HG03520 (cell line): ENCODE results near the gene ARF3.

ENCODE experiments used
- ATAC-seq: cut with Tn5 transposase; IDR thresholded peaks from one replicate; pipeline ENCODE4 v1.9.1; 2021; ENCODE audit warnings: mild to moderate bottlenecking, moderate library complexity; ENCODE audit not compliant: unreplicated experiment

ARF3 gene

DNA sequence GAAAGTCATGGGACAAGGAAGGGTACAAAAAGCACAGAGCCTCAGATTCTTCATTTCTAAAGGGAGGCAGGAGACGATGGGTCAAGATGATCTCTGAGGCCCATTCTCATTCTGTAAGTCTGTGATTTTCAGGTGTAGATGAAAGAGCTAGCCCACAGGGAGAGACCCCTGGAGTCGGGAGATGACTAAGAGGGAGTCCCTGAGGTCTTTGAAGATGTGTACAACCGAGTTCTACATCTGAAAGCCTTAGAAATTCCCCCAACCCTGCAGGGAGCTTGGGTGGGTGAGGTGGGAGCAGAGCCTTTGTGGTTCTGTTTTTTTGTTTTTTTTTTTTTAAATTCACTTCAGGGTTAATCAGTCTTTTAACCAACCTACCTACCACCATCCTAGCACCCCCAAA lies 11.2 kb upstream of the ARF3 start:
- no peak for ATAC-seq

DNA sequence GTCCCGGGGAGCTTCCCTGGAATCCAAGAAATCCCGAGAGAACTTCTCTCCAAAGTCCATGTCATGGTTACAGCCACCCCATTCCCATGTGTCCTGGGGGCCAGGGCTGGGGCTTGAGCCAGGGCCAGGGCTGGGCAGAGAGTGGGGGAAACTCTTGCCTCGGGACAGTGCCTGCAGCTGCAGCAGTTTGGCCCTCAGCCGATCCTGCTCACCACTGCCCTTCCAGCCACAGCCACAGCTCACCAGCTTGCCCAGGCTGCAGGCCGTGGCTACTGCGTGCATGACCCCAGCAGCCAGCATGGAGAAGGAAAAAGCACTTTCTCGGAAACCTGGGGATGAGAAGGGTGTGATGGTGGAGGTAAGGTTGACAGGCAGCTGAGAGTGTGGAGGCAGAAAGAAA lies 10.7 kb upstream of the ARF3 start:
- no peak for ATAC-seq

DNA sequence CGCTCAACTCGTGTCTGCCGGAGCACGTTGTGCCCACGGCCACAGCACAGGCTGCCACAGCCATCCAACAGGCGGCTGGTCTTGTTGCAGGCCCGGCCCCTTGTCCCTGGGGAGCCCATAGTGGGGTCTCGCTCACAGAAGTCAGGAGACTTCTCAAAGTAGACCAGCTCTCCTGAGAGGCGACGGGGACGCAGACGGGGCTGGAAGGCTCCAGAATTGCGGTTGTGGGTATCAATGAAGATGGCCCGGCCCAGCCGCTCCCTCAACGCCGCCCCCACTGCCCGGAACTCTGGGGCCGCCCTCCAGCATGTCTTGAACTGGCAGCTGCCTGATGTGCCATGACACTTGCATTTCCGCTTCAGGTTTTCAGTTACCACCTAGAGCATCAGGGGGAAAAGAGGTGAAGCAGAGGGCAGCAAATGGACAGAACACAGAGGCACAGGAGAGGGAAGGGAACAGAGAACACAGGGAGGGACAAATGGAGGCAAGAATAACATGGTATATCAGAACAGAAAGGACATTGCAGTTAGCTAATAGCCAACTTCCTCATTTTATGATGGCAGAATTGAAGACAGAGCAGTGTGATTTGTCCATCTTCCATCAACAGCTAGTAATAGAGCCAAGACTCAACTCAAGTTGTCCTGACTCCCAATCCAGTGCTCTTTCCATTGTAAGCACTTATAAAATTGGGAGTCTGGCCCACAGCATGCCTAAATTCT lies 9.0 kb upstream of the ARF3 start:
- no peak for ATAC-seq

DNA sequence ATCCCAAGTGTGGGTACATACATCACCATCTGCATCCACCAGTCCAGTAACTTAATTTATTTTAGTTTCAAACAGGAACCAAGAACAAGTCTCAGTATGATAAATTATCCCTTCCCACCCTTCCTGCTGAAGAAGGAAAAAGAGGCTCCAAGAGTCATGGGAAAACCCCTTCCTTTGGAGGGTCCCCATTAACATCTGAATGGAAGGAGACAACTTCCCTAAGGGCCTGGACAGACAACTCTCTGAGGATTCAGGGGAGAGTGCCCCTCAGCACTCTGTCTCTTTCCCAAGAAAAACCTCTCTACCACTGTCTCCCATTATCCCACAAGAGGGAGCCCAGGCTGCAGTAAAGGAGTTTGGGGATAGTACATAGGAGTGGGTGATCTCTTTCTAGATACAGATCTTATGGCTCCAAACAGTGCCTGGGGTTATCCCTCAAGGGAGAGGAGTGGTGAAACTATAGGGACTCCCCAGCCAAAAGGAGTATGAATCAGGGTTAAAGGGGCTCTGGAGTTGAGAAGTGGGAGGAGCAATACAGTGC lies 8.1 kb upstream of the ARF3 start:
- no peak for ATAC-seq

DNA sequence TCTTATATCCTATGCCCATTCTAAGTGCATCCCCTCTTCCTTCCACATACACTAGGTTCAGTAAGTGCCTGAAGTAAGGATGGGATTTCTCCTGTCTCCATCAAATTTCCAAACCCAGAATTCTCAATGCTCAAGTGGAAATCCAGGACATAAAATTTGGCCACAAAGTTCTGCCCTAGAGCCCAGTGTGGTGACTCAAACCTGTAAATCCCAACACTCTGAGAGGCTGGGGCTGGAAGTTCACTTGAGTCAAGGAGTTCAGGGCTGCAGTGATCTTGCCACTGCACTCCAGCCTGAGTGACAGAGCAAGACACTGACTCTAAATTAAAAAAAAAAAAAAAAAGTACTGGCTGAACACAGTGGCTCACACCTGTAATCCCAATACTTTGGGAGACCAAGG lies 4.5 kb upstream of the ARF3 start:
- ATAC-seq: no peak

DNA sequence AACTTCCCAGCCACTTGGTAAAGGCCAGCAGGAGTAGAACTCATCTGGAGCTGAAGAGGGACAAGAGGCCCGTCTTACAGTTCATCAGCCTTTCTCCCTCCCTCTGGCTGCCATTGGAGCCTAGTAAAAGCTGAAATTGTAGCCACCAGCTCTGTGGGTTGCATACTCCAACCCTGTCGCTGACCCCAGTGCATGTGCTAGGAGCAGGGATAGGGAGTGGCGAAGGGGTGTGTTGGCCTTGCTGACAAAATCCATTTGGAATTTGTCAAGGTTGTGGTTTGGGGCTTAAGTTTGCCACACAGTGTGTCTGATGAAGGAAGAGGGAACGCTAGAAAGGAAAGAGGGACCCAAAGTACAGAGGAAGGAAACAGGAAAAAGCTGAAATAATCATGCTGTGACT lies 4.0 kb upstream of the ARF3 start:
- no peak for ATAC-seq

DNA sequence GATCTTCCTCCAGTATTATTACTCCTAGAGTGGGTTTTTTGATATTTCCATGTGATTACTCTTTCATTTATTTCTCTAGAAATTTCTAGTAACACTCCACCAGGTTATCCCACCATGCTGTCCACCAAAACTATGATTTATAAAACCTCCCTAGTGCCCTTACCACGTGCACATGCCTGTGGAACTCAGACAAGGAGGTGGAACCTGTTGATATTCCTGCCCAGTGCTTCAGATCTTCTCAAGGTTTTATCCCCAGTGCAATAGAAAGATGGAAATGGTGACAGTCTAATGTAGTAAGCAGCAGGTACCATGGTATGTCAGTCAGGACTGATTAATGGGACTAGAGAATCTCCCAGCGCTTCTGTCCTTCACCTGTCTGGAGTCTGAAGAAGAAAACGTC lies 3.5 kb upstream of the ARF3 start:
- ATAC-seq: no peak

DNA sequence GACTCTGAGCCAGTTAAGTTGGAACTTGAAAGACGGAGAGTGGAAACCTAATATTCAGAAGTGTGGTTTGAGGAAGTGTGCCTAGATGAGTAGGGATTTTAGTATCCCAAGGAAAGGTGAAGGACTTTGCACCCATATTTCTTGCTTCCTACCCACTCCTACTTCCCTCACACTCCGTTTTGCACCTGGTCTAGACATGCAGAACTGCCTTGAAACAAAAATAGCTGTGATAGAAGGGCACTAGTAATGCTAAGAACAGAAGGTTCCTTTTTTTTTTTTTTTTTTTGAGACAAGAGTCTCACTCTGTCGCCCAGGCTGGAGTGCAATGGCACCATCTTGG lies 732 bp upstream of the ARF3 start:
- ATAC-seq: no peak

DNA sequence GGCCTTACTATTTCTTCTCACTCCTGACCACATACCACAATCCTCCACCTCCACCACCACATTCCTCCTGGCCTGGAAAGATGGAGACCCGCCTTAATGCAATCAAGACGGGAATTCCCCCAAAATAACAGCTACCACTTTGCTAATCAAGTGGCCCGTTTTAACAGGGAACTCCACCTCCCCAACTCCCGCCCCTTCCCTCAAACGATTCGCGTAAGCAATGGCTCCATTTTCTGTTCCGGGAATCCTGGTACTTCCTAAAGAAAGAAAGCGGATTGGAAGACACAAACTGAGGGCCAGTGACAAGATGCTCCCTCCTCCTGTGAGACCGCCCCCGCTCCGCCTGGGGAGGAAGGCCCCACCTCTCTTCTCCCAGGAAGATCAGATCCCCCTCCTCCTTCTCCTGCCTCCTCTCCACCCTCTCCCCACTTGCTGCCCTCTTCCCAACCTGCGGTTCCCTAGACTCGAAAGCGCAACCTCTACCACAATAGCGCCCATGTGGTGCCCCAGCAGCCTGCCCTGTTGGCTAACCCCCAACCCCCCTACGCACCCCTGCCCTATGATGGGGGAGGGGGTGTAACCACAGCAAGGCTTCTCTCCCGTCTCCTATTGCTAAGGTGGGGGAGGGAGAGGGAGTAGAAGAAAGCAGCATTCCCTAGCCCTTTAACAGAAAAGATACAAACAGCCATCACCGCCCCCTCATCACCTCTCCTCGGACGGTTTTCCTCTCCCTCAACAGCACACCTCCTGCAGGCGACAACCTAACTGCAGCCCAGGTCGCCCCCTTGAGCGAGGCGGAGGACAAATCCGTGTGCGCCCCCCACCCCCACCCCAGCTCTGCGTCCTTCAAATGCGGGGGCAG lies 777 bp downstream of the ARF3 start:
- ATAC-seq: no peak

DNA sequence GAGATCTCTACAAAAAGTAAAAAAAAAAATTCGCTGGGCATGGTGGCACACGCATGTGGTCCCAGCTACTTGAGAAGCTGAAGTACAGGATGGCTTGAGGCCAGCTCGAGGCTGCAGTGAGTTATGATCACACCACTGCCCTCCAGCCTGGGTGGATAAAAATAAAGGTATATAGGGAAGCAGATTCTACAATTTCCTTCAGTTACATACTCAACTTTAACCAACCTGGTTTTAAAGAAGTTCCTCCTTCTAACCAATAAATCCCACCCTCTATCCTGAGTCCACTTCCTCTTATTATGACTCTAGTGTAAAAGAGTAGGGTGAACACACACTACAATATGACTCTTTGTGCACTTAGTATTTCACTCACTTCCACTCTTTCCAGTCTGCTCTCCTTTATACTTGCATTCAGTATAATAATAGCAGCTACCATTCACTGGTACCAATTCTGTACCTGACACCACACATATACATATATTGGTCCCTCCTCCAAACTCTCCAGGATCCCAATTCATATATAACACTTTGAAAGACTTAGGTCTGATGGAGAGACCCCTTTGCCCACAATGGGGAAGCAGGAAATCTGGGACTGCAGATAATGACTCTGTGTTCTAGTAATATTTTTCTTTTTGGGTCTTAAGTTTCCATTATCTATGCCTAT lies 2.3 kb downstream of the ARF3 start:
- ATAC-seq: no peak

DNA sequence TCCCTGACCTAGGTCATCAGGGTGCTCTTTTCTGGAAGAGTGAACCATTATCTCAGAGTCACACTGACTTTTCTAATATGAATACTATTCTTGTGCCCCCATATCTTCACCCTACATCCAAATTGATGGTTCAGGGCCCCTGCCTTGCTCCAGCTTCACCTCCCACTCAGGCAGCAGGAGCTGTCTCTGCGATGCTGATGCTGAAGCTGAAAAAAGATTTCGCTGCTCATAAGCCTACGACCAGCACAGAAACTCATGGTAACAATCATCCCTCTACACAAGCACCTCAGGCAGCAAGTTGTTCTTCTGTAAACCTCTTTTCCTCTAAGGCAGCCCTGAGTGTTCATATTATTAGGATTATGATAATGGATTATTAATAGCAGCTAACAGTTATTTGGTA lies 3.2 kb downstream of the ARF3 start:
- no peak for ATAC-seq

DNA sequence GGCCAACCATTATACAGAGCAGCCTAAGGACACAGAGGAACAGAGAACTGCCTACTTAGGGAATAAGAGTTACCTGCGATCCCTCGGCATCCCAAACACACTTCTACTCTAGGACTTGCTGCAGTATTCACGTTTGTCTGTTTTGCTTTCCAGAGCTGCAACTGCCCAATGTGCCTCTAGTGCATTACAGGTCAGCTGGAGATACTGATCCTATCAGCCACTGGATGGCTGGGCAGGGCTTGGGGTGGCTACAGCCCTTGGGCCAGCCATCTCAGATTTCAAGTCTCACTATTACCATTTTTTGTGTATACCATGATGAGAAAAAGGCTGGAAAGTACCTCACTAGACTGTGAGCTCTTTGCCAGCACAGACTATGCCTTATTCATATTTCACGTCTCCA lies 4.6 kb downstream of the ARF3 start:
- ATAC-seq: no peak

DNA sequence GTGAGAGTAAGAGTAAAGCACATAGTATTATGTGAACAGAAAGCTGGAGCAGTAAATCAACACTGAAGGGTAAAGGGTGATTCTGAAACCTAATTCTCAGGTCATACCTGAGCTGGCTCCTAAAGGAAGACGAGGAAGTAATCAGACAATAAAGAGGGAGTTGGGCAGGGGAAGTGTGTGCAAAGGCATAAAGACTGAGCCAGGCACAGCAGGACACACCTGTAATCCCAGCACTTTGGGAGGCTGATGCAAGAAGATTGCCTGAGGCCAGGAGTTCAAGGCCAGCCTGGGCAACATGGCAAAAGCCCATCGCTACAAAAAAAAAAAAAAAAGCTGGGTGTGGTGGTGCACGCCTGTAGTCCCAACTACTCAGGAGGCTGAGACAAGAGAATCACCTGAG lies 9.6 kb downstream of the ARF3 start:
- ATAC-seq: no peak

DNA sequence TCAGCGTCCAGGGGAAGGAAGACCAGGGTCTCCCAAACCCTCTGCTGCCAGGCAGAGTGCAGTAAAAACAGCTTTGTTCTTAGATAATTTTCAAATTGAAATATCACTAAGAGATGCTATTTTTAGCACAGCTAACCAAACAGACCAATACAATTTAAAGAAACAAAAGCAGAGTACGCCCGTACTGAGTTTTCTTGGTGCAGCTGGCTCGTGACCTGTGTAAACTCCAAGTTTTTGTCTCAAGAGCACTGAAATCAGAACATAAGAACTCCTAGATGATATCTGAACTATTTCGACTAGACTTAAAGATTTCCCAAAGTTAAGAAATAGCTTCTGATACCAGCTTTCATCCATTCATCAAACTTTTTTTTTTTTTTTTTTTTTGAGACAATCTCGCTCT lies 10.3 kb downstream of the ARF3 start:
- ATAC-seq: no peak

DNA sequence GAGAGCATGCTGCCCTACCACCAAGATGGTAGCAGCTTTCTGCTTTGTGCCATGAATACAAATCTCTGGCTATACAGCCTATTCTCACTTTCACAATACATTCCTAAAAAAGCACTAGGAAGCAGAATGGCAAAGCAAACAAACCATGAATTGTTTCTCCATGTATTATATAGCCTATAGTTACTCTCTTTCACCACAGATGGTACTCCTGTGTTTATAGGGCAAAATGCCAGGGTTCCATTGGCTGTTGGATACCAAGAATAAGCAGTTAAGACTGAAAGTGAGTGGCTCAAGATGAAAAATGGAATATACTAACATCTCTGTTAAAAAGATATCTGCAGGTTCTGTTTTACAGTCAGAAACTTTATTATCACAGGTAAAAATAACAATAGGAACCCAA lies 11.1 kb downstream of the ARF3 start:
- no peak for ATAC-seq

DNA sequence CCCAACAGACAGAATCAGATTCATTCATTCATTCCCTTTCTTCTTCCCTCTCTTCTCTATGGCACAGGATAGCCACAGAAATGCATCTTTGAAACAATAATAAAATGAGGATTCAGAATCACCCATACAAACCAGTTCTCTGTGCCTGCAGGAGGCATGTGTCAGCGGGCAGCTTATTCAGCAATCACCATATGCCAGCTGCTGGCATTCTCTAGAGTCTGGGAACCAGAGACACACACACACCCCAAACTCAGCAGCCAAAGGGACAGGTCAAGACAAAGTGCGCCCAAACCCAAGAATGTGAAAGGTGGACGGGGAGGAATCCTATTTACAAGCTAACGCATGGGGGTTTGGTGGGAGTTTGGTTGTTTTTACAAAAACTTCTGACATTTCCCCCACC lies 14.1 kb downstream of the ARF3 start:
- no peak for ATAC-seq

DNA sequence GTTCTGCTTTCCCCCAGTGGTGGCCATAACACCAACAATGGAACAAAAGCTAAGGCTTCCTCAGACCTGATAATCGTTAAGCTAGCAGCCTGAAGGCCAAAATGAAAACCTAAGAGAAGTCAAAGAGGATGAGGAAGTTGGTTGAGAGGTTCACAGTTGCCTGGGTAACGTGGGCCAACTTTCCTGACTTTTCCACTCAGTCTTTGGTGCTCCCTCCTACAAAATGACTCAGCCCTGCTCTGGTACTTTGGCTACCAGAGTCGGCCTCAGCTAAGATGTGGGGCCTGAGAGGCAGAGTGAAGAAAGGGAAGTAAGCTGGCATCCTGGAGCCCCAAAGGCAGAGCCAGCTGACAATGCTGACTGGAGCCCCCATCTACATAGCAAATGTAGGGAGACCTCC lies 17.1 kb downstream of the ARF3 start:
- no peak for ATAC-seq

DNA sequence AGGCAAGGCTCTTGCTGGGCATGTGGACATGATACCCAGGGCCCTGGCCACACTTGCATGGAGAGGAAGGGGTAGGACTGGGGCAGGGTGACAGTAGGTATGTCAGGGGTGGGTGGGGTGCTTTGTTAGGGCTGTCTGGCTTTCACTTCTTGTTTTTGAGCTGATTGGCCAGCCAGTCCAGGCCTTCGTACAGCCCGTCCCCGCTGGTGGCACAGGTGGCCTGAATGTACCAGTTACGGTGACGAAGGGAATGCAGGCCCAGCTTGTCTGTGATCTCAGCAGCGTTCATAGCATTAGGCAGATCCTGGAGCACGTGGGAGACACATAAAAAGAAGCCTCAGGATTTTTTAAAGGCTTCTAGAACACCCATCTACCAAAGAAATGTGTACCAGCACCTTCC lies 18.5 kb downstream of the ARF3 start:
- ATAC-seq: no peak

DNA sequence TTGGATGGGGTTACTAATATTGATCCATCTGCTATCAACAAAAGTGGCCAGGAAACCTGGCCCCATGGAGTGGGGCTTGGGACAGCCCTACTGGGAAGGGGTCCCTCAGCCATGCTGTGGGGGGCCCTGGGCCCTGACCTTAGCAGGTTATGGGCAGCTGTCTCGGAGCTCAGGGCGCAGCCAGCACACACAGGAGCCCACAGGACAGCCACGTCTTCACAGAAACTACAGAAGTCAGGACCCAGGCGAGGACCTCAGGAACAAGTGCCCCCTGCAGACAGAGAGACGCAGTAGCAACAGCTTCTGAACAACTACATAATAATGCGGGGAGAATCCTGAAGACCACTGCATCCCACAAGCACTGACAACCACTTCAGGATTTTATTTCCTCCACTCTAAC lies 20.1 kb downstream of the ARF3 start:
- ATAC-seq: no peak

DNA sequence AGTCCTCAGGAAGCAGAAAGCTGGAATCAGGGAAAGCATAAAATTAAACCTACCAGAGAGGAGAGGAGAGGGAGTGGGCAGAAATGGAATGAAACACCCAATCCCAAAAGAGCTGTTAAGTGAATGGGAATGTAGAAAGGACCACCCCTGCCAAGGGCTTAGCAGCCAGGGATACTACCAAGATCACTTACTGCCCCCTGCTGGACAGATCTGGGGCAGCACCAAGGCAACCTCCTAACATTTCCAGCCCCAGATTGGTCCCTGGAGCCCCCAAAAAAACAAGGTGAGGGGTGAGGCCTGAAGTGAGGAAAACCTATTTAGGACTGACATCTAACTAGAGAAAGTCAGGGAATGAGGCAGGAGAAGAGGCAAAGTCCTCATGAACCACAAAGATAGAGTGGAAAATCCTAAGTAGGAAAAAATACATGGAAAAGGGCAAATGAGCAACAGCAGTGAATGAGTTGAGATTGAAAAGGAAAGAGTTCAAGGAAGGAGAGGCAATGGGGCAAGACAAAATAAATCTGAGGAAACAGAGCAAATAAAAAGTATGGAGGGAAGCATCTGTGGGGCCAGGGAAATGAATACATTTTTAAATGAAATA lies 20.8 kb downstream of the ARF3 start:
- no peak for ATAC-seq

DNA sequence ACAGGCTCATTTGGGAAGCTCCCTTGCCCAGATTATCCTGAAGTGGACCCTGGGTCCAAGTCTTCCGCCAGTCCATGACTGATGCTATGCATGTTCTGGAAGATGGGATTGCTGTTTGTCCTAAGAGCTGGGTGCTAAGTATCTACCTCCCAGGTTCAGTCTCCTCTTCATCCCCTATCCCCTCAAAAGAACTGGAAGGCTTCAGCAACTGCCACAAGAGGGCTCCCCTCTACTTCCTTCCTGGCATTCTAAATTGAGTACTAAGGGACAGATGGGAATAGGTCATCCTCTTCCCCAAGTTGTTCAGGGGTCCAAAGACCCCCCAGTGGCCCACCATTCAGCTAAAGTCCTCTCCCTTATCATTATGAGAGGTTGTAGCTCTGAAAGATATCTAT lies 23.0 kb downstream of the ARF3 start:
- no peak for ATAC-seq
